ENCODE data around the gene HMG20A.

- TF ChIP-seq, protein P1, sequence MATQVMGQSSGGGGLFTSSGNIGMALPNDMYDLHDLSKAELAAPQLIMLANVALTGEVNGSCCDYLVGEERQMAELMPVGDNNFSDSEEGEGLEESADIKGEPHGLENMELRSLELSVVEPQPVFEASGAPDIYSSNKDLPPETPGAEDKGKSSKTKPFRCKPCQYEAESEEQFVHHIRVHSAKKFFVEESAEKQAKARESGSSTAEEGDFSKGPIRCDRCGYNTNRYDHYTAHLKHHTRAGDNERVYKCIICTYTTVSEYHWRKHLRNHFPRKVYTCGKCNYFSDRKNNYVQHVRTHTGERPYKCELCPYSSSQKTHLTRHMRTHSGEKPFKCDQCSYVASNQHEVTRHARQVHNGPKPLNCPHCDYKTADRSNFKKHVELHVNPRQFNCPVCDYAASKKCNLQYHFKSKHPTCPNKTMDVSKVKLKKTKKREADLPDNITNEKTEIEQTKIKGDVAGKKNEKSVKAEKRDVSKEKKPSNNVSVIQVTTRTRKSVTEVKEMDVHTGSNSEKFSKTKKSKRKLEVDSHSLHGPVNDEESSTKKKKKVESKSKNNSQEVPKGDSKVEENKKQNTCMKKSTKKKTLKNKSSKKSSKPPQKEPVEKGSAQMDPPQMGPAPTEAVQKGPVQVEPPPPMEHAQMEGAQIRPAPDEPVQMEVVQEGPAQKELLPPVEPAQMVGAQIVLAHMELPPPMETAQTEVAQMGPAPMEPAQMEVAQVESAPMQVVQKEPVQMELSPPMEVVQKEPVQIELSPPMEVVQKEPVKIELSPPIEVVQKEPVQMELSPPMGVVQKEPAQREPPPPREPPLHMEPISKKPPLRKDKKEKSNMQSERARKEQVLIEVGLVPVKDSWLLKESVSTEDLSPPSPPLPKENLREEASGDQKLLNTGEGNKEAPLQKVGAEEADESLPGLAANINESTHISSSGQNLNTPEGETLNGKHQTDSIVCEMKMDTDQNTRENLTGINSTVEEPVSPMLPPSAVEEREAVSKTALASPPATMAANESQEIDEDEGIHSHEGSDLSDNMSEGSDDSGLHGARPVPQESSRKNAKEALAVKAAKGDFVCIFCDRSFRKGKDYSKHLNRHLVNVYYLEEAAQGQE (IDR thresholded peaks at IDR 0.05; ENCODE audit: insufficient read depth in 1 of 2, low read depth in 2 of 2, low read length in 2 of 2): no peak
- TF ChIP-seq TAF1 (IDR thresholded peaks at IDR 0.05; ENCODE audit: borderline replicate concordance, insufficient read depth, low read length): no peak
These were observed 16.1 kb downstream of the HMG20A start for GRCh38 chr15:77436822-77437221.
